Neural progenitor cell (in vitro differentiated cells): Measurements from ENCODE around the gene FBN2.

Experiments
- CTCF ChIP-seq: fragments of 200-600 bp; sonication (generic); IDR thresholded peaks from 2 replicates; pipeline ENCODE4 v1.5.1; 2017; ENCODE audit warnings: antibody characterized with exemption, mild to moderate bottlenecking
- EZH2 ChIP-seq: fragments of 200-600 bp; sonication (generic); IDR thresholded peaks from 2 replicates; pipeline ENCODE4 v1.6.1; 2017; ENCODE audit warnings: antibody characterized with exemption, mild to moderate bottlenecking, moderate library complexity

GRCh38 chr5:128412145-128412930 lies 125.7 kb downstream of the FBN2 start:
- TF ChIP-seq EZH2 (no peak), CTCF (peak; percentile 28)
